ENCODE results near the gene WDR35.
A peak's percentile ranks its signal among the peaks of the same experiment; 100 is the strongest.

The WDR35 gene

DNA sequence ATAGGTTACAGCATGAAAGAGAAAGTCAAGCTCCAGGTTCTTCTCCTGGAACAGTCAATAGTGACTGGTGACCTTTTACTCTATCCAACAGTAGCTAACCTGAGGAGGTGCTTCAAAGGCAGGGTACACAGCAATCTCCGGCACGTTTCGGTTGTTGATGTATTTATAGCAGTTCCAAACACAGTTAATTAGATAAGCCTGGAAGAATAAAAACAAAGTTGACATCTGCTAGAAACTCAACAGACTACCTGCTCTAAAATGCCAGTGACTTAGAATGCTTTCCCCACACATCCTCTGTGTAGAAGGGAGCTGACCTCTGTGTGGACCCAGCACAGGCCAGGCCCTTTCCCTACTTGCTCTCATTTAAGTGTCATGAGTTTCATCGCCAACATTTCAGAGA is 44.3 kb upstream of the WDR35 start:
- H3K9ac ChIP-seq (ENCODE audit: low read length) = no peak overlapping the region
- 95% methylated on average over 4 of the region's 4 CpGs for WGBS

DNA sequence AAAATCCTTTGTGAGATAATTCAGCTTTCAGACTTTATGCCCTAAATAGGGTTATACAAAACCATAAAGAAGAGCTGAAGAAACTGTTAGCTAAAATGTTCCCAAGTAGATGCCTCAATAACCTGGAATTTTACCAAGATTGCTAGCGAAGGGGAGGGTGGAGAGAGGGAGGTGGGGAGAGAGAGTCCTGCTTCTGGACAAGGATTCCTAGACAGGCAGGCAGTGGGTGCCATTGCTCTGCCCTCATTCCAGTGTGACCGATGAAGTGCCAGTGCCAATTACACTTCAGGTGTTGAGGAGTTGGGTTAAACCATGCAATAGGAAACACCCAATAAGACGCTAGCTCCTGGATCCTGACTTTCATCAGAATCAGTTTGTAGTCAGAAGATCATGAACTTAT is 43.4 kb upstream of the WDR35 start:
- no peak overlapping the region for H3K4ac ChIP-seq (ENCODE audit: low read depth in 1 of 2, low read length in 2 of 2)
- no peak overlapping the region for H3K4me3 ChIP-seq (ENCODE audit: insufficient read depth in 1 of 2, low read depth in 1 of 2, low read length in 2 of 2)
- no peak overlapping the region for H3K14ac ChIP-seq (ENCODE audit: low read length in 2 of 2)
- H4K8ac ChIP-seq (ENCODE audit: low read length) = no peak overlapping the region
- H3K79me1 ChIP-seq (replicated peaks; ENCODE audit: low read length, poor library complexity, severe bottlenecking) = peaks cover 25% of the 10 kb centered on the region
- H3K18ac ChIP-seq (ENCODE audit: low read depth in 1 of 2, low read length in 2 of 2) = no peak overlapping the region
- H2BK120ac ChIP-seq (ENCODE audit: low read depth, low read length) = no peak overlapping the region
- no peak overlapping the region for H2AK5ac ChIP-seq (ENCODE audit: low read length, severe bottlenecking)
- peaks cover 29 to 100% of the 10 kb centered on the region in 2 experiments for H3K36me3 ChIP-seq (ENCODE audit: control insufficient read depth in 1 of 2, insufficient read depth in 2 of 2, low read depth in 1 of 2, low read length in 2 of 2)
- no peaks in the 10 kb centered on the region for H3K27me3 ChIP-seq (ENCODE audit: control insufficient read depth in 1 of 2, insufficient read depth in 1 of 2, low read length in 2 of 2)
- H2AFZ ChIP-seq (ENCODE audit: low read depth, low read length) = no peak overlapping the region
- H2BK15ac ChIP-seq (ENCODE audit: low read depth, poor library complexity, severe bottlenecking) = no peak overlapping the region
- peaks cover 4% of the 10 kb centered on the region for H3K4me1 ChIP-seq (ENCODE audit: control insufficient read depth, insufficient read depth, low read depth, low read length)
- peaks cover 1% of the 10 kb centered on the region for H3K9me3 ChIP-seq (ENCODE audit: control insufficient read depth, low read length)
- no peak overlapping the region for H4K91ac ChIP-seq (ENCODE audit: low read length)
- no peak overlapping the region for H3K4me2 ChIP-seq (ENCODE audit: low read length, poor library complexity, severe bottlenecking)
- no peak overlapping the region for H2BK12ac ChIP-seq (ENCODE audit: low read length in 2 of 2)
- H3K23ac ChIP-seq (ENCODE audit: low read length in 2 of 2) = no peak overlapping the region
- 96% methylated on average over 3 of the region's 3 CpGs for WGBS
- H3K27ac ChIP-seq (ENCODE audit: low read length, poor library complexity, severe bottlenecking) = no peak overlapping the region
- no peak for DNase-seq
- no peak overlapping the region for H3K9ac ChIP-seq (ENCODE audit: low read length)
- no peak overlapping the region for H2BK5ac ChIP-seq (ENCODE audit: low read depth, low read length, poor library complexity, severe bottlenecking)

More for the DNA sequence above, 44.3 kb upstream of the WDR35 start:
- Histone ChIP-seq H3K36me3 (ENCODE audit: control insufficient read depth in 1 of 2, insufficient read depth in 2 of 2, low read depth in 1 of 2, low read length in 2 of 2) (peaks cover 35 to 100% of the 10 kb centered on the region in 2 experiments), H2BK5ac (ENCODE audit: low read depth, low read length, poor library complexity, severe bottlenecking) (no peak overlapping the region), H2AK5ac (ENCODE audit: low read length, severe bottlenecking) (no peak overlapping the region), H3K4me1 (ENCODE audit: control insufficient read depth, insufficient read depth, low read depth, low read length) (peaks cover 4% of the 10 kb centered on the region), H3K4me2 (ENCODE audit: low read length, poor library complexity, severe bottlenecking) (no peak overlapping the region), H4K91ac (ENCODE audit: low read length) (no peak overlapping the region), H3K79me1 (replicated peaks; ENCODE audit: low read length, poor library complexity, severe bottlenecking) (peaks cover 23% of the 10 kb centered on the region), H3K23ac (ENCODE audit: low read length in 2 of 2) (no peak overlapping the region), H3K4ac (ENCODE audit: low read depth in 1 of 2, low read length in 2 of 2) (no peak overlapping the region), H3K27me3 (ENCODE audit: control insufficient read depth in 1 of 2, insufficient read depth in 1 of 2, low read length in 2 of 2) (no peaks in the 10 kb centered on the region), H3K14ac (ENCODE audit: low read length in 2 of 2) (no peak overlapping the region), H2BK12ac (ENCODE audit: low read length in 2 of 2) (no peak overlapping the region), H3K4me3 (ENCODE audit: insufficient read depth in 1 of 2, low read depth in 1 of 2, low read length in 2 of 2) (no peak overlapping the region), H2BK15ac (ENCODE audit: low read depth, poor library complexity, severe bottlenecking) (no peak overlapping the region), H3K9me3 (ENCODE audit: control insufficient read depth, low read length) (no peaks in the 10 kb centered on the region), H3K18ac (ENCODE audit: low read depth in 1 of 2, low read length in 2 of 2) (no peak overlapping the region), H3K27ac (ENCODE audit: low read length, poor library complexity, severe bottlenecking) (no peak overlapping the region), H2AFZ (ENCODE audit: low read depth, low read length) (no peak overlapping the region), H2BK120ac (ENCODE audit: low read depth, low read length) (no peak overlapping the region), H4K8ac (ENCODE audit: low read length) (no peak overlapping the region)
- DNase-seq = no peak

DNA sequence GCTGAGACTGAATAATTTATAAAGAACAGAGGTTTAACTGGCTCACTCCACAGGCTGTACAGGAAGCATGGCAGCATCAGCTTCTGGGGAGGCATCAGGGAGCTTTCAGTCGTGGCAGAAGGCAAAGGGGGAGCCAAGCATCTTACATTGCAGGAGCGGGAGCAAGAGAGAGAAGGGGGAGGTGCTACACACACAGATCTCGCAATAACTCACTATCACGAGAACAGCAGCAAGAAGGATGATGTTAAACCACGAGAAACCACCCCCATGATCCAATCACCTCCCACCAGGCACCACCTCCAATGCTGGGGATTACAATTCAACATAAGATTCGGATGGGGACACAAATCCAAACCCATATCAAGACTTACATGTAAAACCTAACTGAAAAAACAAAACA is 40.3 kb upstream of the WDR35 start:
- no peak overlapping the region for H3K4me2 ChIP-seq (ENCODE audit: low read length, poor library complexity, severe bottlenecking)
- no peak overlapping the region for H3K9ac ChIP-seq (ENCODE audit: low read length)
- H3K4me3 ChIP-seq (ENCODE audit: insufficient read depth in 1 of 2, low read depth in 1 of 2, low read length in 2 of 2) = no peak overlapping the region
- H2BK12ac ChIP-seq (ENCODE audit: low read length in 2 of 2) = no peak overlapping the region
- H3K4ac ChIP-seq (ENCODE audit: low read depth in 1 of 2, low read length in 2 of 2) = no peak overlapping the region
- H3K27ac ChIP-seq (ENCODE audit: low read length, poor library complexity, severe bottlenecking) = no peak overlapping the region
- no peak for DNase-seq
- no peak overlapping the region for H3K14ac ChIP-seq (ENCODE audit: low read length in 2 of 2)
- no peak overlapping the region for H3K18ac ChIP-seq (ENCODE audit: low read depth in 1 of 2, low read length in 2 of 2)
- H2BK15ac ChIP-seq (ENCODE audit: low read depth, poor library complexity, severe bottlenecking) = no peak overlapping the region
- H2BK120ac ChIP-seq (ENCODE audit: low read depth, low read length) = no peak overlapping the region
- no peak overlapping the region for H3K23ac ChIP-seq (ENCODE audit: low read length in 2 of 2)
- H2BK5ac ChIP-seq (ENCODE audit: low read depth, low read length, poor library complexity, severe bottlenecking) = no peak overlapping the region
- H3K79me1 ChIP-seq (replicated peaks; ENCODE audit: low read length, poor library complexity, severe bottlenecking) = peaks cover 16% of the 10 kb centered on the region
- H3K4me1 ChIP-seq (ENCODE audit: control insufficient read depth, insufficient read depth, low read depth, low read length) = no peaks in the 10 kb centered on the region
- H2AFZ ChIP-seq (ENCODE audit: low read depth, low read length) = no peak overlapping the region
- 97% methylated on average over 6 of the region's 6 CpGs for WGBS
- H3K9me3 ChIP-seq (ENCODE audit: control insufficient read depth, low read length) = peaks cover 5% of the 10 kb centered on the region
- H2AK5ac ChIP-seq (ENCODE audit: low read length, severe bottlenecking) = no peak overlapping the region
- H3K36me3 ChIP-seq (ENCODE audit: control insufficient read depth in 1 of 2, insufficient read depth in 2 of 2, low read depth in 1 of 2, low read length in 2 of 2) = peaks cover 23 to 84% of the 10 kb centered on the region in 2 experiments
- H3K27me3 ChIP-seq (ENCODE audit: control insufficient read depth in 1 of 2, insufficient read depth in 1 of 2, low read length in 2 of 2) = no peaks in the 10 kb centered on the region
- H4K91ac ChIP-seq (ENCODE audit: low read length) = no peak overlapping the region
- no peak overlapping the region for H4K8ac ChIP-seq (ENCODE audit: low read length)

DNA sequence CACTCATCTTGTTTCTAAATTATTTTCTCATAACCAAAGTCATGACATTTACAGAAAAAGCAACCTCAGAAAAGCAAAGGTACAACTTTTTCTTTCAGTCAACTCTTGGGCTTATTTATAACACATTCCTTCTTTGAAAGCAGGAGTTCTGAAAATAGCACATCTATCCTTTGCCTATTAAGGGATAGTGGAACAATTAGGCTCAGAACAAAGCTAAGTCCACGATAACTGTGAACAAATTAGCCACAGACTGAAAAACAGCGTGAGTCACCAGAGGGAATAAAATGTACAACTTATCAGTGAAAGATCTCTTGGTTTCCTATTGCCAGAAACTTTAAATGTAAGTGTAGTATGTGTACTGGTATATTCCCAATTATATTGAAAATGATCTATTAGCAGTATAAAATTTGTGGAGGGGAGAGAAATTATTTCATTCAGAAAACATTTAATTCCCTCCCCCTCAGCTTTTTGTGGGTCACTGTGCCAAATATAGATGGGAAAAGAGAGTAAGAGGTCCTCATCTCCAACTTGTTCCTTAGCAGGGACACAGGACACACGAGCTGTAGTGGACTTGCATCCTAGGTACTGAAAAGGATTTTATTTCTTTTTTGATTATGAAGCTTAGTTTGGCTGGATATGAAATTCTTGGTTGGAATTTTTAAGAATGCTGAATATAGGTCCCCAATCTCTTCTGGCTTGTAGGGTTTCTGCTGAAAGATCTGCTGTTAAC is 38.0 kb upstream of the WDR35 start:
- peaks cover 5% of the 10 kb centered on the region for H3K9me3 ChIP-seq (ENCODE audit: control insufficient read depth, low read length)
- WGBS = 64% methylated on average over 2 of the region's 3 CpGs
- H3K4me2 ChIP-seq (ENCODE audit: low read length, poor library complexity, severe bottlenecking) = no peak overlapping the region
- peaks cover 10 to 64% of the 10 kb centered on the region in 2 experiments for H3K36me3 ChIP-seq (ENCODE audit: control insufficient read depth in 1 of 2, insufficient read depth in 2 of 2, low read depth in 1 of 2, low read length in 2 of 2)
- no peak overlapping the region for H2BK120ac ChIP-seq (ENCODE audit: low read depth, low read length)
- no peak overlapping the region for H2AK5ac ChIP-seq (ENCODE audit: low read length, severe bottlenecking)
- no peak overlapping the region for H4K8ac ChIP-seq (ENCODE audit: low read length)
- peak; percentile 60 for DNase-seq
- no peak overlapping the region for H3K14ac ChIP-seq (ENCODE audit: low read length in 2 of 2)
- no peak overlapping the region for H2AFZ ChIP-seq (ENCODE audit: low read depth, low read length)
- no peaks in the 10 kb centered on the region for H3K27me3 ChIP-seq (ENCODE audit: control insufficient read depth in 1 of 2, insufficient read depth in 1 of 2, low read length in 2 of 2)
- no peak overlapping the region for H3K4me3 ChIP-seq (ENCODE audit: insufficient read depth in 1 of 2, low read depth in 1 of 2, low read length in 2 of 2)
- no peak overlapping the region for H2BK15ac ChIP-seq (ENCODE audit: low read depth, poor library complexity, severe bottlenecking)
- H3K9ac ChIP-seq (ENCODE audit: low read length) = no peak overlapping the region
- H3K23ac ChIP-seq (ENCODE audit: low read length in 2 of 2) = no peak overlapping the region
- peaks cover 4% of the 10 kb centered on the region for H3K79me1 ChIP-seq (replicated peaks; ENCODE audit: low read length, poor library complexity, severe bottlenecking)
- H4K91ac ChIP-seq (ENCODE audit: low read length) = no peak overlapping the region
- H2BK12ac ChIP-seq (ENCODE audit: low read length in 2 of 2) = no peak overlapping the region
- H3K18ac ChIP-seq (ENCODE audit: low read depth in 1 of 2, low read length in 2 of 2) = no peak overlapping the region
- H3K4ac ChIP-seq (ENCODE audit: low read depth in 1 of 2, low read length in 2 of 2) = no peak overlapping the region
- H2BK5ac ChIP-seq (ENCODE audit: low read depth, low read length, poor library complexity, severe bottlenecking) = no peak overlapping the region
- H3K4me1 ChIP-seq (ENCODE audit: control insufficient read depth, insufficient read depth, low read depth, low read length) = no peaks in the 10 kb centered on the region
- no peak overlapping the region for H3K27ac ChIP-seq (ENCODE audit: low read length, poor library complexity, severe bottlenecking)
